DMS114 treated with DMSO at 0.1 percent for 48 hours (cell line): Measurements from ENCODE around the gene DNAH14.
"Not testable (repeated sequence)": the region's sequence is repeated elsewhere in the genome, so short reads cannot be mapped to it uniquely, and the experiment has no call there.

Experiments
- DNase-seq: peaks from one replicate; lab custom pipeline; 2025; ENCODE audit not compliant: unreplicated experiment; lab: John Stamatoyannopoulos, UW

Gene DNAH14

GRCh38 chr1:225338545-225338944, 409.1 kb downstream of the DNAH14 start:
- DNase-seq = no peak

DNA sequence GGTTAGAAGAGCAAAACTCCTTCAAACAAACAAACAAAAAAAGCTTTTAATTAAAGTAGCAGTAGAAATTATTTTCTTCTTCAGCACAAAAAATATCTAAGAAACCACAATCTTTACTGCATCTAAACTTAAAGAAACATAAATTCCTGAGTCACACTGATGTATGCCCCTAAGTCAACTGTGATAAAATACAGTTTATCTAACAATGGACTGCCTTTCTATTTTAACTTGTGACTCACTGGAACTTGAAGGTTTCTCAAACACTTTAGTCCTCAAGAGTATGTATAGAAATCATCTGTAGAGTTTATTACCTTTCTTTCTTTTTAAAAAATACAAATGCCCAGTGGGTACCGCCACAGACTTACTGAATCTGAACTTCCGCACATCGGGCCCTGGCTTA, 412.2 kb downstream of the DNAH14 start:
- DNase-seq = no peak

DNA sequence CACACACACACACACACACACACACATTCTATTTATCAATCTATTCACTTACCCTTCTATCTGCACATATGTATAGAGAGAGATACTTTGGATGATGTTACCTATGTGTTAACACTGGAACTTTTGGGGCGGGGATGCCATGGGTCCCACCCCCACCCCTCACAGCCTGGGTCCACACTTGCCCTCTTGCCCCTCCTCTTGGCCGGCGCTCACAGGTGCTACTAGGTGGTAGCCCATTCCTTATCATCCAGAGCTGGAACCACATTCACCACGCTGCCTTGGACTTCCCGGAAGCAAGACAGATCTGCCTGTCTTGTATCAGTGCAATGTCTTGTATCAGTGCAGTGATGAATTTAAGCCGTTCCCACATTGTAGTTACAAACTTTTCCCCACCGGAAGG, 413.2 kb downstream of the DNAH14 start:
- no peak for DNase-seq

GRCh38 chr1:225343618-225344017, 414.1 kb downstream of the DNAH14 start:
- peak; percentile 42 for DNase-seq

DNA sequence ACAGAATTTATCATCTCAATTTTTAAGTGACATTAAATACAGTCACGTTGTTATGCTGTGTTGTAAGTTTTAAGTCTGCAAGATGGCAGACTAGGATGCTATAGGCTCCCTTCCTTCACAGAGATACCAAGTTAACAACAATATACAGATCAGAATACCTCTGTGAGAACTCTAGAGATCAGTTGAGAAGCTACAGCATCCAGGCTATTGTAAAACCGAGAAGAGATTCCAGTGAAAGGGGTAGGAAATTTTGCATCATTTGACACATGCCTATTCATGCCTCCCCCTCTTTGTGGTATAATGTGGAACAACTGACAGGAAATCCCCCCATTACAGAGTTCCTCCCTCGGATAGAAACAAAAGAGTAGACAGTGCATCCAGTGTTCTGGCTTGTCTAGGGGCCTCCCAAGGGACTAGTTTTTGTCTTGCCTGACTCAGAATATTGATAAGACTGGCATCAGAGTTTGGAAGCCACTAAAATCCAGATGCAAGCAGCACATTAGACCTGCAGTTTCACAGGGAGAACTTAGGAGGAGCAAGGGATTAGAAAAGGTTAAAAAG, 417.7 kb downstream of the DNAH14 start:
- DNase-seq = no peak

GRCh38 chr1:225348400-225348799, 418.9 kb downstream of the DNAH14 start:
- no peak for DNase-seq

GRCh38 chr1:225349826-225350225, 420.4 kb downstream of the DNAH14 start:
- DNase-seq = no peak

GRCh38 chr1:225350872-225351271, 421.4 kb downstream of the DNAH14 start:
- no peak for DNase-seq

- DNase-seq = no peak
Observed at GRCh38 chr1:225354906-225355305, 425.4 kb downstream of the DNAH14 start.

DNA sequence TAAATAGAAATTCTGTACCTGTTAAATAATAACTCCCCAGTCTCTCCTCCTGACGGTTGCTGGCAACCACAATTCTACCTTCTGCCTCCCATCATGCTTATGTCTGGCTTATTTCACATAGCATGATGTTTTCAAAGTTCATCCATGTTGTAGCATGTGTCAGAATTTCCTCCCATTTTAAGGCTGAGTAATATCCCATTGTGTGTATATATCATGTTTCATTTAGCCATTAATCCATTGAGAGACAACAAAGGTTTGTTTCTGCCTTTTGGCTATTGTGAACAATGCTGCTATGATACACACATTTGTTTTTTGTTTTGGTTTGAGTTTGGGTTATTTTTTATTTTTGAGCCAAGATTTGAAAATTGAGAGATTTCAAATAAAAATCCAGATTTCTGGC, 426.4 kb downstream of the DNAH14 start:
- DNase-seq = no peak

DNA sequence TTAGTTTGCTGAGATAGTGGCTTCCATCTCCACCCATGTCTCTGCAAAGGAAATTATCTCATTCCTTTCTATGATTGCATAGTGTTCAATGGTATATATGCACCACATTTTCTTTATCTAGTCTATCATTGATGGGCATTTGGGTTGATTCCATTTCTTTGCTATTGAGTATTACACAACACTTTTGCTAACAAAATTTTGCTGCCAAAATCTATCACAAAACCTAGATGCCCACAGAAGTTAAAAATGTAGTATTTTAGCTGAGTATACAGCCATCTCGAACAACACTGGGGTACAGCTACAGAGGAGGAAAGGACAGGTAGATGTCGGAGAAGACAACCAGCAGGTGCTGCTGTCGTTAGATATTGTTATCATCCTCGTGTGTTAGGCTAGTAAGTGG, 430.6 kb downstream of the DNAH14 start:
- no peak for DNase-seq

GRCh38 chr1:225361176-225361575, 431.7 kb downstream of the DNAH14 start:
- no peak for DNase-seq

DNA sequence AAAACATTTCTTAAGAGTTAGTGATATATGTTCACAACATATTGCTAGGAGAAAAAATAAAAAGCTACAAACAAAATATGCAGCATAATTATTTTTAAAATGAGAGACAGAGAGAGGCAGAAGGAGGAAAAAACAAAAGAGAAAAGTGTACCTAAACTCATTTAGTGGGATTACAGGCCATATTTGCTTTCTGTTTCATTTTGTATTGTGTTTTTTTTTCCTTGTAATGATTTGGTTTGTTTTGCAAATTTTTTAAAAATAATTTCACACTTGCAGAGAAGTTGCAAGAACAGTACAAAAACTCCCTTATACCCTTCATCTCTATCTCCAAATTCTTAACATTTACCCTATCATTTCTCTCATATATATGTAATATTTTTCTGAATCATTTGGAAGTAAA, 433.3 kb downstream of the DNAH14 start:
- DNase-seq = no peak

DNA sequence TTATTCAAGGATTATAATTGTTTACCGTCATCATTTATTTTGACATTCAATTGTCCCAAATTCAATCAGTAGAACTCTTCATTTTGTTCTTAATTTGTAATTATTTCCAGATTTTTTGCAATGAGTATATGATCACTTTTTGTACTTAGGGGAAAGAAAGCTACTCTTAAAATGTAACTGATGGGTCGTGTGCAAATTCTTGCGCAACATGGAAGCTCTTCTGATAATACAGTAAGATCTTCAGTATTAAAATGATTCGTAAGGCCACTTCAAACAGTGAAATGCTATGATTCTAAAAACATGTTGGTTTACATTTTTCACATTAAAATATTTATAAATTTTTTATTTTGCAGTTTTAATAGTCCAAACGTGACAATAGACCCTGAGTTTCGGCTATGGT, 435.0 kb downstream of the DNAH14 start:
- DNase-seq = no peak

DNA sequence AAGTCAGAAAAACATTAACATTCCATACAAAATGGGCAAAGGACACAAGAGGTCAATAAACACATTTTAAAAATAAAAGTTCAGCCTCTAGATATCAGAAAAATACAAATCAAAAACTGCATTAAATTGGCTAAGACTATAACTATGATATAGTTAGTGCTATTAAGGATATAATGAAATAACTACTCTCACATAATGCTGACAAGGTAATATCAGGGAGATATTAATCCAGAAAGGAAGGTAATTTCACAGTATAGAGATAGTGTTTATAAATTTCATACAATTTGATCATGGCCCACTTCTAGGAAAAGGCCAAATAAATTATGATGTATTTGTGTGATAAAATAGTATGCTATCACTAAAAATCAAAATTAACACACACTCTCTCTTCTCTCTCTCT, 436.5 kb downstream of the DNAH14 start:
- no peak for DNase-seq

DNA sequence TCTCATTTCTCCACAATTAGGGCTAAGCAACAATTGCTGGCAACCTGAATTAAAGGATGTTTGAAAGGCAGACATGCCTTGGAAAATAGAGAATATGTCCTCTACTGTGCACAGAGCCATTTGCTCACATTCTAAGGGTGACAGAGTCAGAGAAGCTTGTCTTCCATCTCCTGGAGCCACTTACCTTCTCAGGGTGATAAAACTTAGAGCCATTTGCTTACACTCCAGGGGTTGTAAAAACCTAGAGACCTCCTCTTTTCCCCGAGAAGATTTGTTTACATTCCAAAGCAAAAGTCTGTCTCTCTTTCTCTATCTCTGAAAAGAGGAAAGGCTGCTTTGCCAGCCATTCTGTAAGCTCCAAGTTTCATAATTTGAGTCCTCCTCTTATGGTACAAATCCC, 437.1 kb downstream of the DNAH14 start:
- DNase-seq = no peak

GRCh38 chr1:225368036-225368552, 438.6 kb downstream of the DNAH14 start:
- DNase-seq = no peak

- no peak for DNase-seq
Observed at GRCh38 chr1:225371366-225372010, 442.0 kb downstream of the DNAH14 start.

- no peak for DNase-seq
Observed at GRCh38 chr1:225373155-225373554, 443.7 kb downstream of the DNAH14 start.

DNA sequence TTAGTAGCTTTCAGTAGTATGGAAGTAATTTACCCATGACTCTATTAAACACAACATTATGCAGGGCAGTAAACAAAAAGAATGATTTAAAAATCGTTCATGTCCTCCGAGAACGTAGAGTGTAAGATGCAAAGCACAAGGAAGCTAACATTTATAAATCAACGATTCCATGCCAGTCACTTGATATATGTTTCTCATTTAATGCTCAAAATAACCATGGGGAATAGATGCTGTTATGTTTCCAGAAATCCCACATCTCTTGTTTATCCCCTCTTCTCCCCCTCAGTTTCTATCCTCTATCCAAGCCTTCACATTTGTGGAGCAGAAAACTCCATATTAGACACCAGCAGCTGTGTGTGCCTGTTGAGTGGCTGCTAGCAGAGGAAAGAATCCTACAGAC, 445.5 kb downstream of the DNAH14 start:
- no peak for DNase-seq

- DNase-seq = no peak
Observed at GRCh38 chr1:225378880-225379279, 449.4 kb downstream of the DNAH14 start.

GRCh38 chr1:225380691-225381090, 451.2 kb downstream of the DNAH14 start:
- no peak for DNase-seq

- DNase-seq = not testable (repeated sequence)
Observed at GRCh38 chr1:225386860-225387259, 457.4 kb downstream of the DNAH14 start.
